HL-60 (cell line): Measurements from ENCODE around the gene MBTPS2.
"Not testable (repeated sequence)": the region's sequence is repeated elsewhere in the genome, so short reads cannot be mapped to it uniquely, and the experiment has no call there.

Experiments
- DNase-seq, 2 experiments: peaks; one replicate each; pipeline ENCODE4 v3.0.0-alpha.2; 2010 to 2020; ENCODE audit warnings: low read depth in 1 of 2, low spot score in 1 of 2
- H3K27ac ChIP-seq: fragments of 250-450 bp; sonication (Bioruptor Pico); replicated peaks from 2 replicates; pipeline ENCODE4 v1.5.1; 2020; ENCODE audit warnings: mild to moderate bottlenecking, moderate library complexity
- H3K27me3 ChIP-seq: fragments of 250-450 bp; sonication (Bioruptor Pico); 2 replicates; pipeline ENCODE4 v1.5.1; 2021; ENCODE audit warnings: mild to moderate bottlenecking, moderate library complexity; ENCODE audit not compliant: insufficient read depth, poor library complexity, severe bottlenecking
- H3K4me3 ChIP-seq: replicated peaks from 2 replicates; pipeline ENCODE4 v1.5.1; 2011; ENCODE audit warnings: mild to moderate bottlenecking, control low read depth, low read length; ENCODE audit not compliant: insufficient read depth
- CTCF ChIP-seq: IDR thresholded peaks from one replicate; pipeline ENCODE4 v1.5.1; 2011; ENCODE audit warnings: low read length, control low read depth, inconsistent platforms; ENCODE audit not compliant: insufficient read depth
- GABPA ChIP-seq: IDR thresholded peaks from 2 replicates; pipeline ENCODE4 v1.6.1; 2012; ENCODE audit warnings: low read depth
- POLR2AphosphoS5 ChIP-seq: IDR thresholded peaks from 2 replicates; pipeline ENCODE4 v1.6.1; 2012; ENCODE audit warnings: low read depth
- REST ChIP-seq: IDR thresholded peaks from 2 replicates; pipeline ENCODE4 v1.6.1; 2012; ENCODE audit warnings: low read depth; ENCODE audit not compliant: insufficient replicate concordance
- SPI1 ChIP-seq: IDR thresholded peaks from 2 replicates; pipeline ENCODE4 v1.6.1; 2012; ENCODE audit warnings: low read depth, mild to moderate bottlenecking, borderline replicate concordance

The MBTPS2 gene

GRCh38 chrX:21865436-21865835 is 26.0 kb downstream of the MBTPS2 start:
- no peak overlapping the region for H3K27ac ChIP-seq
- TF ChIP-seq POLR2AphosphoS5 = no peak
- no peak for TF ChIP-seq SPI1
- no peak for TF ChIP-seq CTCF
- no peak for TF ChIP-seq GABPA
- TF ChIP-seq REST = no peak
- no peak overlapping the region for H3K4me3 ChIP-seq
- no peaks in the 10 kb centered on the region for H3K27me3 ChIP-seq
- no peak for DNase-seq

- no peak for TF ChIP-seq SPI1
- no peak for TF ChIP-seq REST
- no peak for TF ChIP-seq GABPA
- no peak for TF ChIP-seq POLR2AphosphoS5
- no peak for TF ChIP-seq CTCF
- no peak overlapping the region for H3K4me3 ChIP-seq
- no peaks in the 10 kb centered on the region for H3K27me3 ChIP-seq
- H3K27ac ChIP-seq = no peak overlapping the region
- DNase-seq = no peak
Measured at GRCh38 chrX:21870494-21870893, 31.1 kb downstream of the MBTPS2 start.

- Histone ChIP-seq H3K4me3 (no peak overlapping the region), H3K27ac (no peak overlapping the region), H3K27me3 (no peaks in the 10 kb centered on the region)
- TF ChIP-seq REST = no peak
- TF ChIP-seq CTCF = no peak
- no peak for TF ChIP-seq POLR2AphosphoS5
- no peak for TF ChIP-seq GABPA
- no peak for TF ChIP-seq SPI1
- no peak for DNase-seq
Measured at GRCh38 chrX:21873063-21873775, 33.8 kb downstream of the MBTPS2 start.

- not testable (repeated sequence) for DNase-seq, H3K27ac ChIP-seq, H3K27me3 ChIP-seq, H3K4me3 ChIP-seq
Measured at GRCh38 chrX:21874182-21874581, 34.8 kb downstream of the MBTPS2 start.
